HG03520 (cell line): ENCODE data around the gene PMEPA1.

Experiments used
- ATAC-seq: cut with Tn5 transposase; IDR thresholded peaks from one replicate; pipeline ENCODE4 v1.9.1; 2021; ENCODE audit warnings: mild to moderate bottlenecking, moderate library complexity; ENCODE audit not compliant: unreplicated experiment

The PMEPA1 gene

GRCh38 chr20:57737349-57737748 lies 27.5 kb upstream of the PMEPA1 start:
- no peak for ATAC-seq

GRCh38 chr20:57736738-57737347 lies 27.0 kb upstream of the PMEPA1 start:
- ATAC-seq = no peak

- no peak for ATAC-seq
These were observed 26.3 kb upstream of the PMEPA1 start for GRCh38 chr20:57735831-57736737.

- ATAC-seq = no peak
These were observed 24.9 kb upstream of the PMEPA1 start for GRCh38 chr20:57734754-57735153.

GRCh38 chr20:57732226-57732625 lies 22.4 kb upstream of the PMEPA1 start:
- ATAC-seq = no peak

- no peak for ATAC-seq
These were observed 18.9 kb upstream of the PMEPA1 start for GRCh38 chr20:57728762-57729161.

- no peak for ATAC-seq
These were observed 18.0 kb upstream of the PMEPA1 start for GRCh38 chr20:57727863-57728262.

GRCh38 chr20:57725636-57726035 lies 15.8 kb upstream of the PMEPA1 start:
- ATAC-seq = no peak

GRCh38 chr20:57724610-57725405 lies 15.0 kb upstream of the PMEPA1 start:
- ATAC-seq = no peak

- no peak for ATAC-seq
These were observed 14.0 kb upstream of the PMEPA1 start for GRCh38 chr20:57723816-57724215.

- no peak for ATAC-seq
These were observed 10.1 kb upstream of the PMEPA1 start for GRCh38 chr20:57719951-57720350.

GRCh38 chr20:57718490-57719009 lies 8.7 kb upstream of the PMEPA1 start:
- ATAC-seq = peak; percentile 95

- no peak for ATAC-seq
These were observed 8.0 kb upstream of the PMEPA1 start for GRCh38 chr20:57717797-57718196.

GRCh38 chr20:57716901-57717300 lies 7.1 kb upstream of the PMEPA1 start:
- ATAC-seq = no peak

- no peak for ATAC-seq
These were observed 6.4 kb upstream of the PMEPA1 start for GRCh38 chr20:57716202-57716601.

GRCh38 chr20:57715268-57715904 lies 5.6 kb upstream of the PMEPA1 start:
- ATAC-seq = no peak

GRCh38 chr20:57714409-57715267 lies 4.8 kb upstream of the PMEPA1 start:
- ATAC-seq = no peak

- no peak for ATAC-seq
These were observed 4.1 kb upstream of the PMEPA1 start for GRCh38 chr20:57713951-57714350.

- no peak for ATAC-seq
These were observed 3.7 kb upstream of the PMEPA1 start for GRCh38 chr20:57713505-57713903.
